Heart left ventricle (tissue), 16 donors: ENCODE measurements around the gene SEC61A1. TPM values are rescaled to one million over a fixed set of nuclear protein-coding genes. Genes with fewer than 3 reads are reported as not detected.
A peak's percentile ranks its signal among the peaks of the same experiment; 100 is the strongest.

Source experiments
- ATAC-seq, 4 donors: fragments of 200-7000 bp; cut with Tn5 transposase; one replicate each; pipeline ENCODE4 v1.9.1; 2020 to 2022; ENCODE audit warnings: moderate library complexity in 4 of 4, mild to moderate bottlenecking in 3 of 4, moderate number of reproducible peaks in 1 of 4
- DNase-seq, 5 donors: peaks; one replicate each; pipeline ENCODE4 v3.0.0-alpha.2; 2020
- H3K27ac ChIP-seq, 12 donors: fragments of 200-600 bp; sonication (generic) in 4 of 12; one replicate each; pipeline versions ENCODE4 v1.5.0 to v1.8.0; 2016 to 2022; ENCODE audit warnings: mild to moderate bottlenecking in 2 of 12
- H3K27me3 ChIP-seq, 9 donors: fragments of 200-600 bp; sonication (generic) in 2 of 9; one replicate each; pipeline versions ENCODE4 v1.5.1 to v1.8.0; 2016 to 2022; ENCODE audit warnings: mild to moderate bottlenecking in 3 of 9
- H3K36me3 ChIP-seq, 9 donors: fragments of 200-600 bp; sonication (generic) in 2 of 9; one replicate each; pipeline versions ENCODE4 v1.5.0 to v1.8.0; 2018 to 2022; ENCODE audit warnings: mild to moderate bottlenecking in 2 of 9
- H3K4me1 ChIP-seq, 12 donors: fragments of 200-600 bp; sonication (generic) in 4 of 12; one replicate each; pipeline versions ENCODE4 v1.5.0 to v1.8.0; 2016 to 2022; ENCODE audit warnings: mild to moderate bottlenecking in 3 of 12
- H3K4me3 ChIP-seq, 12 donors: fragments of 200-600 bp; sonication (generic) in 4 of 12; one replicate each; pipeline versions ENCODE4 v1.5.0 to v1.8.0; 2017 to 2022; ENCODE audit warnings: mild to moderate bottlenecking in 9 of 12, moderate library complexity in 4 of 12
- H3K9me3 ChIP-seq, 12 donors: fragments of 200-600 bp; sonication (generic) in 4 of 12; one replicate each; pipeline versions ENCODE4 v1.5.0 to v1.8.0; 2016 to 2022; ENCODE audit warnings: mild to moderate bottlenecking in 1 of 12
- CTCF ChIP-seq, 12 donors: fragments of 200-600 bp; sonication (generic) in 4 of 12; IDR thresholded peaks; one replicate each; pipeline versions ENCODE4 v1.5.0 to v1.8.0; 2018 to 2022; ENCODE audit warnings: antibody characterized with exemption in 12 of 12, mild to moderate bottlenecking in 5 of 12
- POLR2A ChIP-seq, 2 donors: fragments of 450-650 bp; IDR thresholded peaks; one replicate each; pipeline ENCODE4 v1.6.1; 2017; ENCODE audit warnings: antibody characterized with exemption in 2 of 2, mild to moderate bottlenecking in 2 of 2, moderate library complexity in 2 of 2
- WGBS, 4 donors: extraction: QIAGEN DNeasy Blood & Tissue Kit in 2 of 4; methylation state at CpG; one replicate each; pipeline versions ENCODE4 v1.1.5 to v1.1.7; 2013 to 2018; 5-methylcytosine and 5-hydroxymethylcytosine counted together
- intact Hi-C, 10 donors: fragments of 100-400 bp; cut with DNase I; formaldehyde crosslinking; loops; one replicate each; pipeline versions ENCODE4 v1.11.1 to v1.14.2; 2022
- polyA plus RNA-seq, 2 donors: library from polyadenylated mRNA; stranded (reverse); fragments of 200-250 nt; gene quantifications; one replicate each; pipeline ENCODE4 v1.2.3, GENCODE V29; 2013
- total RNA-seq, 9 donors: library from RNA; depleted of rRNA in 2 of 9; stranded (reverse); fragments of >200 nt in 2 of 9; fragmentation: NEBNext Ultra II Directional in 3 of 9; extraction: Animal tissue kit (Norgen Biotek cat#: 25700) in 3 of 9; gene quantifications; one replicate each; pipeline versions ENCODE4 v1.1.0 to v1.2.4, GENCODE V29; 2016 to 2023
- donor health status: ischemic (EF 13 %, LVEDD 7.1; RV severe dilation, severe dysfunction).
- donor health status: healthy with polysubstance abuse.
- donor health status: DM: no; HTN: yes; CAD: no.
- donor health status: DM: no; HTN: no; CAD: no.
- donor health status: ischemic (EF 25% LVEDD 6.9; RV normal size, moderate dysfunction).
- donor health status: ischemic (EF 25% LVEDD 5.7; RV mildly dilated, moderate dysfunction).
- donor health status: healthy.
- donor health status: DM: yes; HTN: yes; CAD: no.
- donor health status: ischemic (EF 35%, LVEDD 5.7; RV mildly dilated, moderate dysfunction).
- donor health status: nonischemic (EF 11% LVEDD 7.7; RV severe dilation, severe dysfunction).
- donor health status: DM: yes; HTN: yes; CAD: no.
- donor health status: PGD.
- donor health status: ischemic (EF 29% LVEDD 5.4; RV normal size, mild dysfunction).
- donor health status: nonischemic (EF 23%, LVEDD 6.1; RV moderate dilation, normal function).

SEC61A1 gene
- total and polyA plus RNA-seq, 11 donors, result 36.5 to 179 (median 78.2) TPM

- DNase-seq, result peak in 1 of 5 donors; percentile 30
- ATAC-seq, result no peak
- H3K36me3 ChIP-seq, result peaks cover 0 to 46% (median 5%) of the 10 kb centered on the region in 9 donors
- intact Hi-C loops, result loop anchor here in 7 of 10 donors (5.0 to 10.0 kb wide), 7 partner anchors 42 to 527 kb away; partner anchors contain the start of gene RUVBL1 (in 1 of the 7)
- H3K27ac ChIP-seq, result no peak overlapping the region
- H3K27me3 ChIP-seq, result no peaks in the 10 kb centered on the region
- H3K4me3 ChIP-seq, result no peak overlapping the region
- no peak for TF ChIP-seq CTCF (IDR thresholded peaks at IDR 0.05)
- no peak for TF ChIP-seq POLR2A (IDR thresholded peaks at IDR 0.05)
- no peaks in the 10 kb centered on the region for H3K9me3 ChIP-seq
- H3K4me1 ChIP-seq, result peaks cover 0 to 80% (median 38%) of the 10 kb centered on the region in 12 donors
- WGBS, 4 donors, result 46 to 65% (median 55%) methylated on average over 7 to 9 of the region's 9 CpGs
Measured at GRCh38 chr3:128079823-128080222, 27.6 kb downstream of the SEC61A1 start.

GRCh38 chr3:128080323-128081080 is 28.3 kb downstream of the SEC61A1 start:
- H3K36me3 ChIP-seq, result peaks cover 0 to 50% (median 5%) of the 10 kb centered on the region in 9 donors
- no peaks in the 10 kb centered on the region for H3K9me3 ChIP-seq
- WGBS, 4 donors, result 63 to 70% (median 68%) methylated on average over 6 of the region's 6 CpGs
- no peak for DNase-seq
- ATAC-seq, result no peak
- no peak overlapping the region for H3K27ac ChIP-seq
- peaks cover 0 to 79% (median 40%) of the 10 kb centered on the region in 12 donors for H3K4me1 ChIP-seq
- no peak for TF ChIP-seq POLR2A (IDR thresholded peaks at IDR 0.05)
- no peak for TF ChIP-seq CTCF (IDR thresholded peaks at IDR 0.05)
- no peak overlapping the region for H3K4me3 ChIP-seq
- intact Hi-C loops, result loop anchor here in 1 of 10 donors (10.0 kb wide), 1 partner anchor 244 kb away; no protein-coding TSS in a partner anchor
- no peaks in the 10 kb centered on the region for H3K27me3 ChIP-seq

DNA sequence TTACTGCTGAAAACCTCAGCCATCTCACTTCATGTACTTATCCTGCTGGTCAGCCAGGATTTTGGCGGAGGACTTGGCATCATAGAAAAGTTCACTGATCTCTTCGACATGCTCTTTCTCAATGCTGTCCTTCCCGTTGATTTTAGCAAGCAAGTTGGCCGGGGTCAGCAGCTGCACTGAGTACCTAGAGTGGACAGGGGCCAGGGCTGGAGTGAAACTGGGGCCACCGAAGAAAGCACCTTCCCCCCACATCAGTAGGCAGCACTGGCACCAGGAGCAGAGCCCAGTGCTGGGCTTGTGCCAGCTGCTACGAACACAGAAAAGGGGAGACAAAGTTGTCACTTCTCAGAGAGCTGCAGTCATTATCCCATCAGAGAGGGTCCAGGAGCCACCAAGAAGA is 29.0 kb downstream of the SEC61A1 start:
- intact Hi-C loops, result loop anchor here in 1 of 10 donors (10.0 kb wide), 1 partner anchor 244 kb away; no protein-coding TSS in a partner anchor
- WGBS, 4 donors, result 50 to 72% (median 64%) methylated on average over 4 to 6 of the region's 6 CpGs
- Histone ChIP-seq H3K4me3 (no peak overlapping the region), H3K9me3 (no peaks in the 10 kb centered on the region), H3K27ac (no peak overlapping the region), H3K4me1 (peaks cover 0 to 77% (median 35%) of the 10 kb centered on the region in 12 donors), H3K36me3 (peaks cover 0 to 58% (median 7%) of the 10 kb centered on the region in 9 donors), H3K27me3 (no peaks in the 10 kb centered on the region)
- DNase-seq (no peak), ATAC-seq (no peak)
- TF ChIP-seq POLR2A (IDR thresholded peaks at IDR 0.05) (no peak), CTCF (IDR thresholded peaks at IDR 0.05) (no peak)

DNA sequence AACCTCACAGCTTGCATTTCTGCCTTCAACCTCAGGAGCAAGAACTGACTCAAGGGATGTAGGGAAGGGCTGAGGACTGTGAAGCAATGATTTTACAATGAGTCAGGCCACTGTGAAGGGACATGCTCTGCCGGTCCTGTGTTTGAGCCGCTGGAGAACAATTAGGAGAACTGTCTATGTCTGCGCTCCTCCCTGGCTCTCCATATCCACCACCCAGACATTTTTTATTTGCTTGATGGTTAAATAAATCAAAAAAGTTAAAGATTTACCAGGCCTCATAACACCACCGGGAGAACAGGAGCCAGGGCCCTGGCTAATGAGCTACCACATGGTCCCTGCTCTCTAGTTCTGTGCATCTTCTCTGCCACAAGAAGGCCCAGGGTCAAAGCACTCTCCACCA is 29.6 kb downstream of the SEC61A1 start:
- no peak overlapping the region for H3K27ac ChIP-seq
- no peaks in the 10 kb centered on the region for H3K27me3 ChIP-seq
- intact Hi-C loops, result loop anchor here in 1 of 10 donors (10.0 kb wide), 1 partner anchor 243 kb away; no protein-coding TSS in a partner anchor
- peaks cover 0 to 64% (median 10%) of the 10 kb centered on the region in 9 donors for H3K36me3 ChIP-seq
- 94 to 97% (median 95%) methylated on average over 4 of the region's 4 CpGs for WGBS, 4 donors
- H3K9me3 ChIP-seq, result no peaks in the 10 kb centered on the region
- H3K4me1 ChIP-seq, result peaks cover 0 to 71% (median 30%) of the 10 kb centered on the region in 12 donors
- H3K4me3 ChIP-seq, result no peak overlapping the region
- TF ChIP-seq CTCF (IDR thresholded peaks at IDR 0.05) (no peak), POLR2A (IDR thresholded peaks at IDR 0.05) (no peak)
- DNase-seq, result no peak
- ATAC-seq, result no peak
